HG03097 (cell line): Measurements from ENCODE around the gene SLMAP.

Experiments
- ATAC-seq: cut with Tn5 transposase; IDR thresholded peaks from one replicate; pipeline ENCODE4 v1.9.1; 2021; ENCODE audit not compliant: unreplicated experiment, low FRiP score

The SLMAP gene, protein sequence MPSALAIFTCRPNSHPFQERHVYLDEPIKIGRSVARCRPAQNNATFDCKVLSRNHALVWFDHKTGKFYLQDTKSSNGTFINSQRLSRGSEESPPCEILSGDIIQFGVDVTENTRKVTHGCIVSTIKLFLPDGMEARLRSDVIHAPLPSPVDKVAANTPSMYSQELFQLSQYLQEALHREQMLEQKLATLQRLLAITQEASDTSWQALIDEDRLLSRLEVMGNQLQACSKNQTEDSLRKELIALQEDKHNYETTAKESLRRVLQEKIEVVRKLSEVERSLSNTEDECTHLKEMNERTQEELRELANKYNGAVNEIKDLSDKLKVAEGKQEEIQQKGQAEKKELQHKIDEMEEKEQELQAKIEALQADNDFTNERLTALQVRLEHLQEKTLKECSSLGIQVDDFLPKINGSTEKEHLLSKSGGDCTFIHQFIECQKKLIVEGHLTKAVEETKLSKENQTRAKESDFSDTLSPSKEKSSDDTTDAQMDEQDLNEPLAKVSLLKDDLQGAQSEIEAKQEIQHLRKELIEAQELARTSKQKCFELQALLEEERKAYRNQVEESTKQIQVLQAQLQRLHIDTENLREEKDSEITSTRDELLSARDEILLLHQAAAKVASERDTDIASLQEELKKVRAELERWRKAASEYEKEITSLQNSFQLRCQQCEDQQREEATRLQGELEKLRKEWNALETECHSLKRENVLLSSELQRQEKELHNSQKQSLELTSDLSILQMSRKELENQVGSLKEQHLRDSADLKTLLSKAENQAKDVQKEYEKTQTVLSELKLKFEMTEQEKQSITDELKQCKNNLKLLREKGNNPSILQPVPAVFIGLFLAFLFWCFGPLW

GRCh38 chr3:57755741-57756527 lies at the start of gene SLMAP:
TSS of gene SLMAP (plus strand) at chr3:57756309. CDS start at chr3:57757652, 1,343 bp downstream.
- peak; percentile 83 for ATAC-seq

- no peak for ATAC-seq
Observed at GRCh38 chr3:57706462-57706861, 49.6 kb upstream of the SLMAP start.

DNA sequence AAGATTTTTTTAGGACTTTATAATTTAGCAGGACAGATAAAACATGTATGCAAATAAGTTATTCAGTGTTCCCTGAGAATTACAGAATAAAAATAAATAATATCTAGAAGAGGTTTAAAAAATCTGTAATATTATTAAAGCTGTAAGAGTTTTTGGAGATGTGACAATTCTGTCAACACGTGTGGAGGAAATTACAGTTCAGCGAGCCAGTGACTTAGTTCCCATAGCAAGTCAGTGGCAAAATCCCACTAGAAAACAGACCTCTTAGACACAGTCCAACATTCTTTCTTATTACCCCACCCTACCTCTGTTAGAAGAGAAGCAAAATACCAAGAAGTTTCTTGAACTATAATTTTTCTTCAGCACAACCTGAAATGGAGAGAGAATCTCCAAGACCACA lies 47.1 kb upstream of the SLMAP start:
- no peak for ATAC-seq

DNA sequence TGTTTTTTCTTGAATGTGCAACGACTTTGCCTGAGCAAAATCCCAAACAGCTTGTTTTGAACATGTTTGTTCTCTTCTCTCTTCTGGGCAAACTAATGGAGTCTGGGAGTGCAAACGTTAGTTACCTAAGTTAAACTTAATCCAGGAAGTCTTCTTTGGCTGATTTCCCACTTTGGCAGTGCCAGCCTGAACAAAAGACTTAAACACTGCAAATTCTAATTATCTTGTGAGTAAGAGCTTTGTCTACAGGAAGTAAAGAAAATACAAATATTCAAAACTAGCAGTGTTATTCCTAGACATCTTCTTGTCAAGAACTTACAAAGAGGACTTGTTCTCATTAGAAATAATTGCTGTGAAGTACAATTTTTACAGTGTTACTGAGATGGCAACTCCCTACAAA lies 46.5 kb upstream of the SLMAP start:
- ATAC-seq, result no peak

DNA sequence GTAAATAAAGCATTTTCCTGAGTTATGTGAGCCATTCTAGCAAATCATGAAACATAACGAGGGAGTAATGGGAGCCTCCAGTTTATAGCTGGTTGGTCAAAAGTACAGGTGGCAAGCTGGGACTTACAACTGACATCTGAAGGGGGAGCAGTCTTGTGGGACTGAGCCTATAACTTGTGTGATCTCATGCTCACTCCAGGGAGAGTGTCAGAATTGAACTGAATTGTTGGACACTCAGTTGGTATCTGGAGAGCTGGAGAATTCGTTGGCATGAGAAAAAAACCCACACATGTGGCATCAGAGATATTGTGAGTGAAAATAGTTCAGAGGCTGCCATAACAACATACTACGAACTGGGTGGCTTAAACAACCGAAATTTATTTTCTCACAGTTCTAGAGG lies 40.4 kb upstream of the SLMAP start:
- ATAC-seq, result no peak

DNA sequence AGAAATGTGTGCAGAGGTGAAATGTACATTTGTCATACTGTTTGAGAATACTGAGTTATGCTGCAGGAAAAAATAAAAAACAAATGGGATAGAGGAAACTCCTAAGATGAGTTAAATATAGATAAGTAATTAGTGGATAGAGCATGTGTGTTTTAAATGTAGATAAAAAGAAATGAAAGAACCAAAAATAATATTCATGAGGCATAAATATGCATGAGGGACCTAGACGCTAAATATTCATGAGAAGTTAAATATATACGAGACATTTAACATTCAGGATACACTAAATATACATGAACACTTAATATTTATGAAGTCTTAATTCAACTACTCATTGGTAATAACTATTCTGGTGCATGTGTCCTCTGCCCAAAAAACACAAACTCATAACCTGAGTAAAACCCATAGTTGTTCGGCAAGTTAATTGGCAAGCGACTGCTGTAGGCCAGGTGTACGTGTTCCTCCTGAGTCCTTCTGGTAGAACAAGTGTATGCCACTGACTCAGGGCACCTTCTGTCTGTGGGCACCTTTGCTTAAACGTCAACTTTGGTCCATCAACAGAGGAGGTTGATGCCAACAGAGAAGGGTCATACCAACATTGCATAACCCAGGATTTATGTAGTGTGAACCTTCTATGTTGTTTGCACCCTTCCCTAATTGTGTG lies 38.8 kb upstream of the SLMAP start:
- no peak for ATAC-seq

DNA sequence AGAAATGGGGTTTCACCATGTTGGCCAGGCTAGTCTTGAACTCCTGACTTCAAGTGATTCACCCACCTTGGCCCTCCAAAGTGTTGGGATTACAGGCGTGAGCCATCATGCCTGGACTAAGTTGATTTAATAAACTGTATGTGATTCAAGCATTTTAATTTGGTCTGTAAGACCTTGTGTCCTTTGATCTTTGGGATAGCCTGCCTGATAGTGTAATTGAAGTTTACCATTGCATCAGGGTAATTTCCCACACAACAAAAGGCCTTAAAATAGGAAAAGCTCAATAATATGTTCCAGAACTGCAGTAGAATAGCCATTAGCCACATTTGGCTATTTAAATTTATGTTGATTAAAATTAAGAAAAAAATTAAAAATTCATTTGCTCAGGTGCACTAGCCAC lies 38.0 kb upstream of the SLMAP start:
- ATAC-seq, result no peak

- no peak for ATAC-seq
Observed at GRCh38 chr3:57726397-57726796, 29.7 kb upstream of the SLMAP start.

- no peak for ATAC-seq
Observed at GRCh38 chr3:57727106-57727505, 29.0 kb upstream of the SLMAP start.

DNA sequence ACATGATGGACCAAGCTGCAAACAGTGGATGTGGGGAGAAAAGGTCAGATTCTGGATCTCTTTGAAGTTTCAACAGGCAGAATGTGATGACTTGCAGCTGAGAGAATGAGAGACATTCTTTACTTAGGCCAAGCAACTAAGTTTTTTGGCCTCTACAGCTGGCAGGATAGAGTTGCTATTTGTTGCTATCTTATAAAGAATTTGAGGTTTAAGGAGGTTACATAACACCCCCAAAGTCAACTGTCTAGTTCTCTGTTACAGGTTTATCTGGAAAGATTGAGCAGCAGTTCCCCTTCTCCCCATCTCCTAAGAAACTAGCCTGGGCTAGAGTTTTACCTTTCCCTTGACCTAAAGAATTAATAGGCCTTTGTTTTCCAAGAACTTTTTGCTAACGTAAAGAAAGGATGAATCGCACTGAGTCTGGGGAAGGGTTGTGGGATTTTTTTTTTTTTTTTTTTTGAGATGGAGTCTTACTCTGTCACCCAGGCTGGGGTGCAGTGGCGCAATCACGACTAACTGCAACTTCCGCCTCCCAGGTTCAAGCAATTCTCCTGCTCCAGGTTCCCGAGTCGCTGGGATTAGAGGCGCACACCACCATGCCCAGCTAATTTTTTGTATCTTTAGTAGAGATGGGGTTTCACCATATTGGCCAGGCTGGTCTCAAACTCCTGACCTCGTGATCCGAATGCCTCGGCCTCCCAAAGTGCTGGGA lies 26.6 kb upstream of the SLMAP start:
- ATAC-seq, result no peak

GRCh38 chr3:57730682-57731081 lies 25.4 kb upstream of the SLMAP start:
- ATAC-seq, result no peak

DNA sequence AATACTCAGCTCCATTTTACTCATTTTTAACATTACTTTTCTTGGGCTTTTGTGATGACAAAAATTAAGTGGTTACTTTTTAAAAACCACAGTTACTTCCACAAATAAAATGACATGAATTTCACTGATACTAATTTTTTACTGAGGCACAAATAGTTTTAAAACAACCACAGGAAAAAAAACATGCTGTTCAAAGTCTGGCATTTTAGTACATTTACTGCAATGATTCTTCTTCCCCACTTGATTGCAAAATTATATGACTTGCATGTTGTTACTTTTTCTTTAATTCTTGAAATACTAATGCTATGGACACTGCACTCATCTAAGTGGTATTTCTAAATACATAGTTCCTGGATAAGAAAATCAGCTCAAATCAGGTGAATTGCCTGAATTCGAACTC lies 24.8 kb upstream of the SLMAP start:
- ATAC-seq, result no peak

- no peak for ATAC-seq
Observed at GRCh38 chr3:57733790-57734189, 22.3 kb upstream of the SLMAP start.

GRCh38 chr3:57735405-57735804 lies 20.7 kb upstream of the SLMAP start:
- no peak for ATAC-seq

DNA sequence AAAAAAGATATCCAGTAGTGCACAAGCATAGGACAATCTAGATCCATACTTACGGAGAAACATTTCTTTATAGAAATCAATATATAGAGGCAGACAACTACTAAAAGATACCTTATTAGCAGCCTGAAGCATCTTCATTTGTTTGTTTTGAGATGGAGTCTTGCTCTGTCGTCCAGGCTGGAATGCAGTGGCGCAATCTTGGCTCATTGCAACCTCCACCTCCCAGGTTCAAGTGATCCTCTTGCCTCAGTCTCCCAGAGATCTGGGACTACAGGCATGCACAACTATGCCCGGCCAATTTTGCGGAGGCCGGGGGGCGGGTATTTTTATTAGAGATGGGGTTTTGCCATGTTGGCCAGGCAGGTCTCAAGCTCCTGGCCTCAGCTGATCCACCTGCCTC lies 18.3 kb upstream of the SLMAP start:
- no peak for ATAC-seq

- ATAC-seq, result no peak
Observed at GRCh38 chr3:57738391-57738790, 17.7 kb upstream of the SLMAP start.

GRCh38 chr3:57740027-57740426 lies 16.1 kb upstream of the SLMAP start:
- ATAC-seq, result no peak

DNA sequence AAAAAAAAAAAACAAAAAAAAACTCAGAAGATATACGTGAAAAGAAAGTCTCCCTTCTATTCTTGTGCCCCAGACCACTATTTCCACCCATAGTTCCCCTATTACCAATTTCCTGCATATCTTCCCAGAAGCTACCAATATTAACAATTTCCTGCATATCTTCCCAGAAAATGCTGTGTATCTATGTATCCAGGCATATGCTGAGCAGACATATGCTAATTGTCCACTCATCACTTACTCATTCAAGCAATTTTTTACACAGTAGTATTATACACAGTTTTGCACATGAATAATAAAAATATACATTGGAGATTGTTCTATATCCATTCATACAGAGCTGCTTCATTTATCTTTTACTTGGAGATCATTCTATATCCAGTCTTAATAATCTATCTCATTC lies 12.6 kb upstream of the SLMAP start:
- no peak for ATAC-seq

GRCh38 chr3:57745101-57745500 lies 11.0 kb upstream of the SLMAP start:
- no peak for ATAC-seq
